Esophagus squamous epithelium (tissue), 5 donors: ENCODE data around the gene LTF. TPM values are rescaled to one million over a fixed set of nuclear protein-coding genes. Genes with fewer than 3 reads are reported as not detected.

Source experiments
- DNase-seq: peaks from one replicate; lab custom pipeline; 2025; lab: John Stamatoyannopoulos, UW
- H3K27ac ChIP-seq, 4 donors: fragments of 200-600 bp; sonication (generic); one replicate each; pipeline ENCODE4 v1.5.1; 2016 to 2019; ENCODE audit warnings: mild to moderate bottlenecking in 1 of 4
- H3K27me3 ChIP-seq, 4 donors: fragments of 200-600 bp; sonication (generic); 1 replicate in 3 of 4; 2 replicates in 1 of 4; pipeline versions ENCODE4 v1.5.1 to v1.6.0; 2017 to 2021; ENCODE audit warnings: antibody characterized with exemption in 1 of 4
- H3K36me3 ChIP-seq, 3 donors: fragments of 200-600 bp; sonication (generic); one replicate each; pipeline ENCODE4 v1.5.1; 2016 to 2019
- H3K4me1 ChIP-seq, 3 donors: fragments of 200-600 bp; sonication (generic); one replicate each; pipeline ENCODE4 v1.5.1; 2017 to 2019
- H3K4me3 ChIP-seq, 4 donors: fragments of 200-600 bp; sonication (generic); 1 replicate in 3 of 4; 2 replicates in 1 of 4; pipeline ENCODE4 v1.5.1; 2016 to 2019; ENCODE audit warnings: mild to moderate bottlenecking in 2 of 4, moderate library complexity in 1 of 4
- H3K9me3 ChIP-seq, 3 donors: fragments of 200-600 bp; sonication (generic); one replicate each; pipeline ENCODE4 v1.5.1; 2016 to 2019
- CTCF ChIP-seq, 6 experiments: fragments of 450-650 bp in 4 of 6; fragments of 200-600 bp in 2 of 6; sonication (generic) in 2 of 6; IDR thresholded peaks; one replicate each; pipeline ENCODE4 v1.5.1; 2016 to 2019; ENCODE audit warnings: antibody characterized with exemption in 6 of 6, mild to moderate bottlenecking in 4 of 6, moderate library complexity in 4 of 6
- POLR2A ChIP-seq, 4 donors: fragments of 450-650 bp; IDR thresholded peaks; one replicate each; pipeline ENCODE4 v1.6.1; 2017; ENCODE audit warnings: antibody characterized with exemption in 4 of 4, mild to moderate bottlenecking in 4 of 4, moderate library complexity in 3 of 4
- WGBS, 2 donors: methylation state at CpG; one replicate each; pipeline ENCODE4 v1.1.5; 2018; 5-methylcytosine and 5-hydroxymethylcytosine counted together
- intact Hi-C: fragments of 100-400 bp; cut with DNase I; formaldehyde crosslinking; loops from one replicate; pipeline ENCODE4 v1.15.0; 2022
- total RNA-seq, 4 donors: library from RNA; depleted of rRNA; stranded (reverse); fragments of >200 nt; gene quantifications; one replicate each; pipeline ENCODE4 v1.1.0, GENCODE V29; 2016
- donor health status: DM: yes; HTN: yes; CAD: no.

LTF gene
- total RNA-seq, 4 donors from 2014 or later: 0.57 to 204 (median 2.6) TPM

- no peak overlapping the region for H3K4me3 ChIP-seq
- intact Hi-C loops: no loop called here
- H3K9me3 ChIP-seq: no peaks in the 10 kb centered on the region
- peaks cover 0 to 18% (median 0%) of the 10 kb centered on the region in 3 donors for H3K4me1 ChIP-seq
- DNase-seq: no peak
- 100% methylated on average over 1 of the region's 2 CpGs for WGBS, 2 donors
- no peaks in the 10 kb centered on the region for H3K36me3 ChIP-seq
- no peak overlapping the region for H3K27ac ChIP-seq
- no peaks in the 10 kb centered on the region for H3K27me3 ChIP-seq
- TF ChIP-seq POLR2A (IDR thresholded peaks at IDR 0.05) (no peak), CTCF (IDR thresholded peaks at IDR 0.05) (no peak)
These were observed 43.8 kb downstream of the LTF start for GRCh38 chr3:46420931-46421330.

GRCh38 chr3:46419816-46420215, 44.9 kb downstream of the LTF start:
- H3K9me3 ChIP-seq: no peaks in the 10 kb centered on the region
- no peaks in the 10 kb centered on the region for H3K27me3 ChIP-seq
- H3K4me3 ChIP-seq: no peak overlapping the region
- H3K27ac ChIP-seq: no peak overlapping the region
- DNase-seq: no peak
- no peak for TF ChIP-seq CTCF (IDR thresholded peaks at IDR 0.05)
- no peak for TF ChIP-seq POLR2A (IDR thresholded peaks at IDR 0.05)
- WGBS, 2 donors: 100% methylated on average over 1 to 2 of the region's 4 CpGs
- intact Hi-C loops: no loop called here
- H3K4me1 ChIP-seq: peaks cover 0 to 18% (median 0%) of the 10 kb centered on the region in 3 donors
- H3K36me3 ChIP-seq: no peaks in the 10 kb centered on the region

- H3K4me3 ChIP-seq: no peak overlapping the region
- H3K27ac ChIP-seq: no peak overlapping the region
- peaks cover 0 to 18% (median 0%) of the 10 kb centered on the region in 3 donors for H3K4me1 ChIP-seq
- no peaks in the 10 kb centered on the region for H3K27me3 ChIP-seq
- WGBS, 2 donors: 65 to 88% methylated on average over 1 to 6 of the region's 9 CpGs
- TF ChIP-seq POLR2A (IDR thresholded peaks at IDR 0.05) (no peak), CTCF (IDR thresholded peaks at IDR 0.05) (no peak)
- H3K36me3 ChIP-seq: no peaks in the 10 kb centered on the region
- DNase-seq: no peak
- H3K9me3 ChIP-seq: no peaks in the 10 kb centered on the region
- intact Hi-C loops: no loop called here
These were observed 46.7 kb downstream of the LTF start for GRCh38 chr3:46417841-46418611.

GRCh38 chr3:46416811-46417510, 47.7 kb downstream of the LTF start:
- H3K9me3 ChIP-seq: no peaks in the 10 kb centered on the region
- intact Hi-C loops: no loop called here
- H3K4me3 ChIP-seq: no peak overlapping the region
- no peak overlapping the region for H3K27ac ChIP-seq
- H3K27me3 ChIP-seq: no peaks in the 10 kb centered on the region
- no peaks in the 10 kb centered on the region for H3K36me3 ChIP-seq
- peaks cover 0 to 11% (median 0%) of the 10 kb centered on the region in 3 donors for H3K4me1 ChIP-seq
- TF ChIP-seq POLR2A (IDR thresholded peaks at IDR 0.05): no peak
- TF ChIP-seq CTCF (IDR thresholded peaks at IDR 0.05): no peak
- no peak for DNase-seq
- 86 to 88% methylated on average over 6 to 7 of the region's 7 CpGs for WGBS, 2 donors
